Gastrocnemius medialis (tissue), 4 donors: ENCODE measurements around the gene GPBP1L1. TPM values are rescaled to one million over a fixed set of nuclear protein-coding genes. Genes with fewer than 3 reads are reported as not detected.
"Not testable (repeated sequence)": the region's sequence is repeated elsewhere in the genome, so short reads cannot be mapped to it uniquely, and the experiment has no call there.

Experiments used
- ATAC-seq, 2 donors: fragments of 150-250 bp; one replicate each; pipeline ENCODE4 v1.9.1; 2016
- DNase-seq, 2 donors: peaks; one replicate each; pipeline ENCODE4 v3.0.0-alpha.2; 2019
- H3K27ac ChIP-seq, 4 donors: fragments of 200-600 bp; sonication (generic); 1 replicate in 1 of 4; 2 replicates in 3 of 4; pipeline ENCODE4 v1.5.1; 2016 to 2018; ENCODE audit warnings: mild to moderate bottlenecking in 2 of 4, moderate library complexity in 1 of 4
- H3K27me3 ChIP-seq, 3 donors: fragments of 200-600 bp; sonication (generic) in 2 of 3; 1 replicate in 1 of 3; 2 replicates in 2 of 3; pipeline versions ENCODE4 v1.5.1 to v1.6.0; 2016 to 2019; ENCODE audit warnings: mild to moderate bottlenecking in 1 of 3, moderate library complexity in 1 of 3
- H3K36me3 ChIP-seq, 2 donors: fragments of 200-600 bp; sonication (generic) in 1 of 2; one replicate each; pipeline ENCODE4 v1.5.1; 2017 to 2018
- H3K4me1 ChIP-seq, 2 donors: fragments of 200-600 bp; sonication (generic) in 1 of 2; one replicate each; pipeline ENCODE4 v1.5.1; 2016 to 2017; ENCODE audit warnings: mild to moderate bottlenecking in 2 of 2
- H3K4me3 ChIP-seq, 4 donors: fragments of 200-600 bp; sonication (generic) in 3 of 4; 1 replicate in 1 of 4; 2 replicates in 3 of 4; pipeline ENCODE4 v1.5.1; 2016 to 2019; ENCODE audit warnings: mild to moderate bottlenecking in 2 of 4
- H3K9me3 ChIP-seq, 3 donors: fragments of 200-600 bp; sonication (generic) in 2 of 3; 1 replicate in 1 of 3; 2 replicates in 2 of 3; pipeline ENCODE4 v1.5.1; 2016 to 2019
- POLR2A ChIP-seq, 2 donors: fragments of 450-650 bp; IDR thresholded peaks; one replicate each; pipeline ENCODE4 v1.6.1; 2017; ENCODE audit warnings: antibody characterized with exemption in 2 of 2, mild to moderate bottlenecking in 2 of 2, moderate library complexity in 2 of 2
- in situ Hi-C, 4 donors: fragments of 200-750 bp; cut with MboI; loops; one replicate each; pipeline versions ENCODE4 v1.15.0 to v1.8.0; 2017; ENCODE audit warnings: low sequenced_read_pairs in 4 of 4
- intact Hi-C: fragments of 100-400 bp; cut with DNase I; formaldehyde crosslinking; loops from one replicate; pipeline ENCODE4 v1.15.1; 2023; ENCODE audit warnings: low total_unique reads
- total RNA-seq, 4 donors: library from RNA; depleted of rRNA; stranded (reverse); fragments of >200 nt; gene quantifications; one replicate each; pipeline versions ENCODE4 v1.1.0 to v1.2.3, GENCODE V29; 2016
- TF ChIP-seq, protein P1 (sequence below), 5 experiments: fragments of 450-650 bp in 3 of 5; fragments of 200-600 bp in 2 of 5; sonication (generic) in 2 of 5; IDR thresholded peaks in 4 of 5; conservative IDR thresholded peaks in 1 of 5; 1 replicate in 4 of 5; 2 replicates in 1 of 5; pipeline ENCODE4 v1.5.1; 2016 to 2019; ENCODE audit warnings: antibody characterized with exemption in 5 of 5, mild to moderate bottlenecking in 3 of 5, moderate library complexity in 3 of 5

Gene GPBP1L1
- 10 to 100 TPM; 58.5 to 99.5 (median 81.8) TPM for total RNA-seq

DNA sequence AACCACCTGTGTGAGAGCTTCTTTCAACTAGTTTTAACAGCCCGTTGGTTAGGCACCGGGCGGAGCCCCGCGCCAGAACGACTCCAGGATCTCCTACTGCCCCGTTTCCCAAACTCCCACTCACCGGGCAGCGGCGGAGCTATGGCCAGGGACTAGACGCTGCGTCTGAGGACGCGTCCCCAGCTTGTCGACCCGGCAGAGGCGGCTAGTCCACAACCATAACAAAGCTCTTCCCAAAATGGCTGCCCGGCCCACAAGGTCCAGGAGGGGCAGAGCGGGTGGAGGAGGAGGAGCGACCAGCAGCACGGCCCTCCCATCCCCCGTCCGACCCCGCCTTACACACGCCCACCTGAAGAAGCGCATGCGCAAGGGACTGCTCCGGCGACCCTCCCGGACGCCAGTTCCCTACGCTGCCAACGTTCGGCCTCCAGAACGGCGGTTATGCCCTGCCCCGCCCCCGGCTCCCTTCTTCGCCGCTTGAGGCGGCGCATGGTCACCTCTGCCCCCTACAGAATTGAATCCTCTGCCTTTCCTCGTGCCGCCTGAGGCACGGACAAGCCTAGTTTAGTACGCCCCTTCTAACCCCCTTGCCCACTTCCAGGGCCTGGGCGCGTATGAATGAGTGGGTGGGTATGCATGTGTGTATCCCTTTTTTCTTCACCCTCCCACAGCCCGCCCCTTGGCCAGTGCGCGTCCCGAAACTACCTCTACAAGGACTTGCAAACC lies at the start of gene GPBP1L1:
GPBP1L1 (minus strand) TSS at position 246 of the 726 bp plus-strand sequence. CDS start 27,446 bp downstream, outside the sequence.
- ATAC-seq (peak; percentile 76), DNase-seq (peak; percentile 98)
- Histone ChIP-seq H3K4me1 (peaks cover 39 to 43% of the 10 kb centered on the region in 2 donors), H3K36me3 (no peaks in the 10 kb centered on the region), H3K9me3 (no peaks in the 10 kb centered on the region), H3K27ac (peak within 1 kb of the TSS; percentile 95 to 98 (median 97)), H3K4me3 (peak within 1 kb of the TSS; percentile 87 to 99 (median 94)), H3K27me3 (no peaks in the 10 kb centered on the region)
- in situ Hi-C loops (loop anchor here in 1 of 4 donors (25.0 kb wide), 1 partner anchor 99 kb away; the partner anchor contains the start of gene NASP), intact Hi-C loops (loop anchor here (1.0 to 10.0 kb wide), 9 partner anchors 64 to 952 kb away; partner anchors contain the start of genes EIF2B3, IPP, KIF2C and MAST2)
- TF ChIP-seq, protein P1, sequence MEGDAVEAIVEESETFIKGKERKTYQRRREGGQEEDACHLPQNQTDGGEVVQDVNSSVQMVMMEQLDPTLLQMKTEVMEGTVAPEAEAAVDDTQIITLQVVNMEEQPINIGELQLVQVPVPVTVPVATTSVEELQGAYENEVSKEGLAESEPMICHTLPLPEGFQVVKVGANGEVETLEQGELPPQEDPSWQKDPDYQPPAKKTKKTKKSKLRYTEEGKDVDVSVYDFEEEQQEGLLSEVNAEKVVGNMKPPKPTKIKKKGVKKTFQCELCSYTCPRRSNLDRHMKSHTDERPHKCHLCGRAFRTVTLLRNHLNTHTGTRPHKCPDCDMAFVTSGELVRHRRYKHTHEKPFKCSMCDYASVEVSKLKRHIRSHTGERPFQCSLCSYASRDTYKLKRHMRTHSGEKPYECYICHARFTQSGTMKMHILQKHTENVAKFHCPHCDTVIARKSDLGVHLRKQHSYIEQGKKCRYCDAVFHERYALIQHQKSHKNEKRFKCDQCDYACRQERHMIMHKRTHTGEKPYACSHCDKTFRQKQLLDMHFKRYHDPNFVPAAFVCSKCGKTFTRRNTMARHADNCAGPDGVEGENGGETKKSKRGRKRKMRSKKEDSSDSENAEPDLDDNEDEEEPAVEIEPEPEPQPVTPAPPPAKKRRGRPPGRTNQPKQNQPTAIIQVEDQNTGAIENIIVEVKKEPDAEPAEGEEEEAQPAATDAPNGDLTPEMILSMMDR (IDR thresholded peaks at IDR 0.05 in 4 of 5, conservative IDR thresholded peaks at IDR 0.05 in 1 of 5): peak in 2 of 5 experiments; percentile 4 to 20
- TF ChIP-seq POLR2A (IDR thresholded peaks at IDR 0.05): peak; percentile 73 to 83

GRCh38 chr1:45730780-45731319 lies 44.5 kb upstream of the GPBP1L1 start:
- no peak for TF ChIP-seq POLR2A (IDR thresholded peaks at IDR 0.05)
- TF ChIP-seq, protein P1 (IDR thresholded peaks at IDR 0.05 in 4 of 5, conservative IDR thresholded peaks at IDR 0.05 in 1 of 5): no peak
- intact Hi-C loops (no loop called here), in situ Hi-C loops (no loop called here)
- Histone ChIP-seq H3K9me3 (no peaks in the 10 kb centered on the region), H3K27me3 (no peaks in the 10 kb centered on the region), H3K4me3 (no peak overlapping the region), H3K36me3 (peaks cover 0 to 10% of the 10 kb centered on the region in 2 donors), H3K27ac (no peak overlapping the region), H3K4me1 (peaks cover 6 to 13% of the 10 kb centered on the region in 2 donors)
- no peak for DNase-seq
- no peak for ATAC-seq

DNA sequence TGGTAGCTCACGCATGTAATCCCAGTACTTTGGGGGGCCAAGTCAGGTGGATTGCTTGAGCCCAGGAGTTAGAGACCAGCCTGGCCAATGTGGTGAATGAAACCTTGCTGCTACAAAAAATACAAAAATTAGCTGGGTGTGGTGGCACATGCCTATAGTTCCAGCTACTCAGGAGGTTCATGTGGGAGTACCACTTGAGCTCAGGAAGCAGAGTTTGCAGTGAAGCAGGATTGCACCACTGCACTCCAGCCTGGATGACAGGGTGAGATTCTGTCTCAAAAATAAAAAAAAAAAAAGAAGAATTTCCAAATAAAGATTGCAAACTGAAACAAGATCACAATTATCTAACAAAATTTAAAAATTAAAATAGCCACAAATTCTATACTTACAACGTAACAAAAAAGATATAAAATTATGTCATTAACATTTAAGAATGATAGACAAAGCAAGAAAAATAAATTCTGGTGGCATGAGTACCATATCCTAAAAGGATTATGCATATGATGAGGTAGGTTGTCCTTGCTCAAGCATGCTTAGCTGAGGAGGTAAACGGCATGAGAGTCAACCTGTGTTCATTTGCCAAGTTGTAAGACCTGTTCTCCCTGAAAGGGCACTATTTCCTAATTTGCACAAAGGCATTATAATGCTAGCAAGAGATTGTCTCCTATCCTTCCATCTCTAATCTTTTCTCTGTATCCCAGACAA lies 43.9 kb upstream of the GPBP1L1 start:
- H3K27ac ChIP-seq: no peak overlapping the region
- no peak for TF ChIP-seq POLR2A (IDR thresholded peaks at IDR 0.05)
- TF ChIP-seq, protein P1 (IDR thresholded peaks at IDR 0.05 in 4 of 5, conservative IDR thresholded peaks at IDR 0.05 in 1 of 5): no peak
- in situ Hi-C loops (no loop called here), intact Hi-C loops (no loop called here)
- peaks cover 6 to 13% of the 10 kb centered on the region in 2 donors for H3K4me1 ChIP-seq
- no peaks in the 10 kb centered on the region for H3K9me3 ChIP-seq
- H3K36me3 ChIP-seq: peaks cover 0 to 10% of the 10 kb centered on the region in 2 donors
- ATAC-seq: no peak
- no peak overlapping the region for H3K4me3 ChIP-seq
- H3K27me3 ChIP-seq: no peaks in the 10 kb centered on the region
- no peak for DNase-seq

- intact Hi-C loops, H3K27me3 ChIP-seq, ATAC-seq, H3K4me3 ChIP-seq, DNase-seq, H3K27ac ChIP-seq, H3K4me1 ChIP-seq, in situ Hi-C loops, H3K9me3 ChIP-seq: not testable (repeated sequence)
- H3K36me3 ChIP-seq: peaks cover 0 to 10% of the 10 kb centered on the region in 2 donors
Measured at GRCh38 chr1:45726007-45726406, 39.7 kb upstream of the GPBP1L1 start.
